ENCODE results near the gene ENDOV. TPM values are rescaled to one million over a fixed set of nuclear protein-coding genes. Genes with fewer than 3 reads are reported as not detected.

The ENDOV gene
- total RNA-seq, 4 donors from 2014 or later = 17.1 to 47.8 (median 19.3) TPM

- DNase-seq (ENCODE audit: low spot score in 2 of 2) = peak in 1 of 2 donors; percentile 37
- TF ChIP-seq CTCF (IDR thresholded peaks at IDR 0.05) (no peak), POLR2AphosphoS5 (IDR thresholded peaks at IDR 0.05) (no peak), EP300 (IDR thresholded peaks at IDR 0.05) (no peak), POLR2A (IDR thresholded peaks at IDR 0.05) (no peak)
- H3K4me1 ChIP-seq = peaks cover 7% of the 10 kb centered on the region
- 63% methylated on average over 15 of the region's 15 CpGs for WGBS
- no peak overlapping the region for H3K4me3 ChIP-seq
- no peak overlapping the region for H3K27ac ChIP-seq
- H3K36me3 ChIP-seq = peaks cover 63% of the 10 kb centered on the region
- H3K27me3 ChIP-seq = no peaks in the 10 kb centered on the region
- H3K9me3 ChIP-seq = no peaks in the 10 kb centered on the region
These were observed 21.6 kb upstream of the ENDOV start for GRCh38 chr17:80393241-80393890.

- DNase-seq (ENCODE audit: low spot score in 2 of 2) = no peak
- 79% methylated on average over 4 of the region's 4 CpGs for WGBS
- Histone ChIP-seq H3K36me3 (peaks cover 57% of the 10 kb centered on the region), H3K27ac (no peak overlapping the region), H3K27me3 (no peaks in the 10 kb centered on the region), H3K4me1 (peaks cover 7% of the 10 kb centered on the region), H3K9me3 (no peaks in the 10 kb centered on the region), H3K4me3 (no peak overlapping the region)
- TF ChIP-seq POLR2A (IDR thresholded peaks at IDR 0.05) = no peak
- no peak for TF ChIP-seq POLR2AphosphoS5 (IDR thresholded peaks at IDR 0.05)
- TF ChIP-seq EP300 (IDR thresholded peaks at IDR 0.05) = no peak
- no peak for TF ChIP-seq CTCF (IDR thresholded peaks at IDR 0.05)
These were observed 21.0 kb upstream of the ENDOV start for GRCh38 chr17:80393961-80394360.

GRCh38 chr17:80394629-80395216 is 20.2 kb upstream of the ENDOV start:
- Histone ChIP-seq H3K27me3 (no peaks in the 10 kb centered on the region), H3K9me3 (no peaks in the 10 kb centered on the region), H3K4me1 (peaks cover 7% of the 10 kb centered on the region), H3K36me3 (peaks cover 49% of the 10 kb centered on the region), H3K27ac (no peak overlapping the region), H3K4me3 (no peak overlapping the region)
- TF ChIP-seq CTCF (IDR thresholded peaks at IDR 0.05) = no peak
- no peak for TF ChIP-seq EP300 (IDR thresholded peaks at IDR 0.05)
- no peak for TF ChIP-seq POLR2A (IDR thresholded peaks at IDR 0.05)
- no peak for TF ChIP-seq POLR2AphosphoS5 (IDR thresholded peaks at IDR 0.05)
- WGBS = 80% methylated on average over 11 of the region's 11 CpGs
- no peak for DNase-seq (ENCODE audit: low spot score in 2 of 2)

- no peak overlapping the region for H3K4me3 ChIP-seq
- peaks cover 7% of the 10 kb centered on the region for H3K4me1 ChIP-seq
- TF ChIP-seq POLR2AphosphoS5 (IDR thresholded peaks at IDR 0.05) (no peak), CTCF (IDR thresholded peaks at IDR 0.05) (no peak), POLR2A (IDR thresholded peaks at IDR 0.05) (no peak), EP300 (IDR thresholded peaks at IDR 0.05) (no peak)
- no peaks in the 10 kb centered on the region for H3K27me3 ChIP-seq
- no peak overlapping the region for H3K27ac ChIP-seq
- H3K9me3 ChIP-seq = no peaks in the 10 kb centered on the region
- H3K36me3 ChIP-seq = peaks cover 40% of the 10 kb centered on the region
- DNase-seq (ENCODE audit: low spot score in 2 of 2) = no peak
- WGBS = 86% methylated on average over 14 of the region's 15 CpGs
These were observed 19.4 kb upstream of the ENDOV start for GRCh38 chr17:80395402-80396151.

Measured in suprapubic skin (tissue), 4 donors.